DOHH2 (cell line): ENCODE measurements around the gene VAC14.

Source experiments
- EZH2phosphoT487 ChIP-seq: fragments of 200-600 bp; sonication (generic); IDR thresholded peaks from 2 replicates; pipeline ENCODE4 v1.6.1; 2017; ENCODE audit warnings: borderline replicate concordance, mild to moderate bottlenecking, antibody characterized with exemption, low read length, moderate library complexity, mixed read lengths
- TF ChIP-seq, protein P1 (sequence below): fragments of 200-600 bp; sonication (generic); IDR thresholded peaks from one replicate; pipeline ENCODE4 v1.5.1; 2014; ENCODE audit warnings: antibody characterized with exemption, mild to moderate bottlenecking, low read depth, low read length; ENCODE audit not compliant: poor library complexity, severe bottlenecking

DNA sequence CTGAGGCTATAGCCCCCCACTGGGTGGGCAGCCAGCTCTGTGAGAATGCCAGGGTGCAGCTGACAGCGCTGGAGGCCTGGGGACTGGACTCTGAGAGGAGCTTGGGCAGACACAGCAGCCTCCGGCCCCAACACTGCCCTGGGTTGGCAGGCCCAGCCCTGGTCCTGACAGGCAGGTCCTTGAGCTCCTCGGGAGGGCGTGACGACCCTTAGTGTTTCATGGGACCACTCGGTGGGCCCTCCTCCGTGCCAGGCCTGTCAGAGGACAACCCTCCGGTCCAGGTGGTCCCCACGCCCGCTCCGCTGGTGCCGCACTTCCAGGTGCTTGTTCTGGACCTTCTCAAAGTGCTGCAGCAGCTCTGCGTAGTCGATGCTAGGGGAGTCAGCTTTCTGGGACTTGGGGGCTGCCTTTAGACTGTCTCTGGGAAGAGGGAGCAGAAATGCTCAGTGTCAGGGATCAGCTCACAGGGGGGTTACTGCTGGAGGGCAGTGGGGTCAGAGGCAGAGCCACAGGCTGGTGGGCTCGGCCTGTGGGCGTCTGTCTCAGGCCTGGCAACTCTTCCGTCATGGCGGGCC lies 113.2 kb downstream of the VAC14 start:
- TF ChIP-seq, protein P1, sequence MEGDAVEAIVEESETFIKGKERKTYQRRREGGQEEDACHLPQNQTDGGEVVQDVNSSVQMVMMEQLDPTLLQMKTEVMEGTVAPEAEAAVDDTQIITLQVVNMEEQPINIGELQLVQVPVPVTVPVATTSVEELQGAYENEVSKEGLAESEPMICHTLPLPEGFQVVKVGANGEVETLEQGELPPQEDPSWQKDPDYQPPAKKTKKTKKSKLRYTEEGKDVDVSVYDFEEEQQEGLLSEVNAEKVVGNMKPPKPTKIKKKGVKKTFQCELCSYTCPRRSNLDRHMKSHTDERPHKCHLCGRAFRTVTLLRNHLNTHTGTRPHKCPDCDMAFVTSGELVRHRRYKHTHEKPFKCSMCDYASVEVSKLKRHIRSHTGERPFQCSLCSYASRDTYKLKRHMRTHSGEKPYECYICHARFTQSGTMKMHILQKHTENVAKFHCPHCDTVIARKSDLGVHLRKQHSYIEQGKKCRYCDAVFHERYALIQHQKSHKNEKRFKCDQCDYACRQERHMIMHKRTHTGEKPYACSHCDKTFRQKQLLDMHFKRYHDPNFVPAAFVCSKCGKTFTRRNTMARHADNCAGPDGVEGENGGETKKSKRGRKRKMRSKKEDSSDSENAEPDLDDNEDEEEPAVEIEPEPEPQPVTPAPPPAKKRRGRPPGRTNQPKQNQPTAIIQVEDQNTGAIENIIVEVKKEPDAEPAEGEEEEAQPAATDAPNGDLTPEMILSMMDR, result no peak
- TF ChIP-seq EZH2phosphoT487, result no peak
